SKM-1 treated with dmso at 0.1 percent for 144 hours (cell line): ENCODE measurements around the gene SIX3.

Experiments used
- DNase-seq: peaks from one replicate; lab custom pipeline; 2025; ENCODE audit not compliant: unreplicated experiment; lab: John Stamatoyannopoulos, UW

The SIX3 gene

GRCh38 chr2:44980751-44981713 is 39.5 kb downstream of the SIX3 start:
- no peak for DNase-seq

GRCh38 chr2:44981714-44982108 is 40.2 kb downstream of the SIX3 start:
- DNase-seq = peak; percentile 55

- peak; percentile 6 for DNase-seq
Observed at GRCh38 chr2:44983836-44984604, 42.5 kb downstream of the SIX3 start.

- no peak for DNase-seq
Observed at GRCh38 chr2:44989176-44989575, 47.7 kb downstream of the SIX3 start.

- no peak for DNase-seq
Observed at GRCh38 chr2:44994377-44994776, 52.9 kb downstream of the SIX3 start.
